ENCODE data around the gene PCBP3. TPM values are rescaled to one million over a fixed set of nuclear protein-coding genes. Genes with fewer than 3 reads are reported as not detected.
"Not testable (repeated sequence)": the region's sequence is repeated elsewhere in the genome, so short reads cannot be mapped to it uniquely, and the experiment has no call there.

PCBP3 gene
- total RNA-seq, 2 experiments from 2014 or later = 4.8 to 5.8 TPM

GRCh38 chr21:45877171-45877438 lies 233.6 kb downstream of the PCBP3 start:
- DNase-seq = no peak
- H3K27me3 Mint-ChIP-seq = peaks cover 11% of the 10 kb centered on the region
- H3K36me3 Mint-ChIP-seq (ENCODE audit: low read depth) = no peaks in the 10 kb centered on the region
- POLR2A ChIA-PET = no interaction called here
- CTCF ChIA-PET = no interaction called here
- H3K4me3 Mint-ChIP-seq = no peak overlapping the region
- peaks cover 21% of the 10 kb centered on the region for H3K4me1 Mint-ChIP-seq
- H3K9me3 Mint-ChIP-seq = no peaks in the 10 kb centered on the region
- H3K27ac Mint-ChIP-seq = no peak overlapping the region

- ChIA-PET POLR2A (no interaction called here), CTCF (no interaction called here)
Observed at GRCh38 chr21:45877821-45878469, 234.4 kb downstream of the PCBP3 start.

GRCh38 chr21:45880097-45881068 lies 236.9 kb downstream of the PCBP3 start:
- POLR2A ChIA-PET = no interaction called here
- H3K27ac Mint-ChIP-seq = no peak overlapping the region

More at GRCh38 chr21:45877821-45878469, 234.4 kb downstream of the PCBP3 start:
- H3K36me3 Mint-ChIP-seq (ENCODE audit: low read depth) = no peaks in the 10 kb centered on the region
- H3K9me3 Mint-ChIP-seq = no peaks in the 10 kb centered on the region
- peaks cover 27% of the 10 kb centered on the region for H3K4me1 Mint-ChIP-seq
- no peak for DNase-seq
- H3K27ac Mint-ChIP-seq = no peak overlapping the region
- H3K4me3 Mint-ChIP-seq = no peak overlapping the region
- peaks cover 17% of the 10 kb centered on the region for H3K27me3 Mint-ChIP-seq

GRCh38 chr21:45882645-45883044 lies 239.1 kb downstream of the PCBP3 start:
- peaks cover 20% of the 10 kb centered on the region for H3K27me3 Mint-ChIP-seq
- H3K27ac Mint-ChIP-seq = no peak overlapping the region
- H3K4me1 Mint-ChIP-seq = peaks cover 65% of the 10 kb centered on the region
- peaks cover 10% of the 10 kb centered on the region for H3K36me3 Mint-ChIP-seq (ENCODE audit: low read depth)
- POLR2A ChIA-PET = no interaction called here
- CTCF ChIA-PET = no interaction called here
- peaks cover 3% of the 10 kb centered on the region for H3K9me3 Mint-ChIP-seq
- no peak overlapping the region for H3K4me3 Mint-ChIP-seq
- no peak for DNase-seq

More at GRCh38 chr21:45880097-45881068, 236.9 kb downstream of the PCBP3 start:
- CTCF ChIA-PET = interaction anchor here (0.6 to 2.0 kb wide), 5 partner anchors 9 to 844 kb away, joined by 3 to 9 read pairs (median 3); no protein-coding TSS in a partner anchor
- no peak overlapping the region for H3K4me3 Mint-ChIP-seq
- DNase-seq = peak; percentile 81
- peaks cover 5% of the 10 kb centered on the region for H3K36me3 Mint-ChIP-seq (ENCODE audit: low read depth)
- H3K9me3 Mint-ChIP-seq = no peaks in the 10 kb centered on the region
- peaks cover 44% of the 10 kb centered on the region for H3K4me1 Mint-ChIP-seq
- peaks cover 20% of the 10 kb centered on the region for H3K27me3 Mint-ChIP-seq

GRCh38 chr21:45883090-45883489 lies 239.6 kb downstream of the PCBP3 start:
- Mint-ChIP-seq H3K27me3 (peaks cover 20% of the 10 kb centered on the region), H3K4me1 (peaks cover 68% of the 10 kb centered on the region), H3K36me3 (ENCODE audit: low read depth) (peaks cover 10% of the 10 kb centered on the region), H3K9me3 (peaks cover 3% of the 10 kb centered on the region), H3K27ac (no peak overlapping the region), H3K4me3 (no peak overlapping the region)
- no peak for DNase-seq
- CTCF ChIA-PET = no interaction called here
- POLR2A ChIA-PET = no interaction called here

- Mint-ChIP-seq H3K4me3 (peak overlapping the region; percentile 48), H3K27ac (peak overlapping the region; percentile 87), H3K9me3 (peaks cover 3% of the 10 kb centered on the region), H3K27me3 (peaks cover 35% of the 10 kb centered on the region), H3K36me3 (ENCODE audit: low read depth) (peaks cover 10% of the 10 kb centered on the region), H3K4me1 (peaks cover 76% of the 10 kb centered on the region)
- DNase-seq = no peak
- ChIA-PET POLR2A (no interaction called here), CTCF (interaction anchor here (0.6 kb wide), 1 partner anchor 122 kb away, joined by 3 read pairs; no protein-coding TSS in a partner anchor)
Observed at GRCh38 chr21:45885597-45885929, 242.0 kb downstream of the PCBP3 start.

- peaks cover 37% of the 10 kb centered on the region for H3K27me3 Mint-ChIP-seq
- peaks cover 76% of the 10 kb centered on the region for H3K4me1 Mint-ChIP-seq
- POLR2A ChIA-PET, H3K9me3 Mint-ChIP-seq: not testable (repeated sequence)
- peak overlapping the region; percentile 87 for H3K27ac Mint-ChIP-seq
- peak overlapping the region; percentile 48 for H3K4me3 Mint-ChIP-seq
- CTCF ChIA-PET = interaction anchor here (0.6 to 1.5 kb wide), 2 partner anchors 12 to 122 kb away, joined by 3 read pairs; no protein-coding TSS in a partner anchor
- DNase-seq = peak; percentile 67
- peaks cover 10% of the 10 kb centered on the region for H3K36me3 Mint-ChIP-seq (ENCODE audit: low read depth)
Observed at GRCh38 chr21:45885930-45886601, 242.5 kb downstream of the PCBP3 start.

GRCh38 chr21:45886610-45887026 lies 243.1 kb downstream of the PCBP3 start:
- ChIA-PET CTCF (interaction anchor here (1.1 to 1.5 kb wide), 2 partner anchors 13 to 408 kb away, joined by 3 read pairs; no protein-coding TSS in a partner anchor), POLR2A (no interaction called here)
- Mint-ChIP-seq H3K27me3 (peaks cover 35% of the 10 kb centered on the region), H3K4me1 (peaks cover 78% of the 10 kb centered on the region), H3K36me3 (ENCODE audit: low read depth) (peaks cover 10% of the 10 kb centered on the region), H3K4me3 (no peak overlapping the region), H3K9me3 (peaks cover 3% of the 10 kb centered on the region), H3K27ac (peak overlapping the region; percentile 87)
- no peak for DNase-seq

GRCh38 chr21:45887120-45887611 lies 243.6 kb downstream of the PCBP3 start:
- H3K27ac Mint-ChIP-seq = peak overlapping the region; percentile 11
- peaks cover 10% of the 10 kb centered on the region for H3K36me3 Mint-ChIP-seq (ENCODE audit: low read depth)
- ChIA-PET CTCF (interaction anchor here (1.1 to 1.5 kb wide), 2 partner anchors 13 to 409 kb away, joined by 3 read pairs; no protein-coding TSS in a partner anchor), POLR2A (no interaction called here)
- peaks cover 3% of the 10 kb centered on the region for H3K9me3 Mint-ChIP-seq
- peaks cover 32% of the 10 kb centered on the region for H3K27me3 Mint-ChIP-seq
- DNase-seq = no peak
- H3K4me1 Mint-ChIP-seq = peaks cover 78% of the 10 kb centered on the region
- no peak overlapping the region for H3K4me3 Mint-ChIP-seq

GRCh38 chr21:45887788-45888187 lies 244.3 kb downstream of the PCBP3 start:
- Mint-ChIP-seq H3K36me3 (ENCODE audit: low read depth) (peaks cover 10% of the 10 kb centered on the region), H3K27me3 (peaks cover 27% of the 10 kb centered on the region), H3K9me3 (peaks cover 3% of the 10 kb centered on the region), H3K4me3 (no peak overlapping the region), H3K27ac (no peak overlapping the region), H3K4me1 (peaks cover 80% of the 10 kb centered on the region)
- POLR2A ChIA-PET = no interaction called here
- CTCF ChIA-PET = interaction anchor here (1.1 to 1.5 kb wide), 2 partner anchors 14 to 410 kb away, joined by 3 read pairs; no protein-coding TSS in a partner anchor
- DNase-seq = no peak

- CTCF ChIA-PET = interaction anchor here (1.4 to 1.6 kb wide), 2 partner anchors 8 to 35 kb away, joined by 3 to 9 read pairs; no protein-coding TSS in a partner anchor
- POLR2A ChIA-PET = no interaction called here
- peaks cover 3% of the 10 kb centered on the region for H3K9me3 Mint-ChIP-seq
- H3K4me1 Mint-ChIP-seq = peaks cover 79% of the 10 kb centered on the region
- peaks cover 10% of the 10 kb centered on the region for H3K36me3 Mint-ChIP-seq (ENCODE audit: low read depth)
- H3K4me3 Mint-ChIP-seq = no peak overlapping the region
- DNase-seq = no peak
- no peak overlapping the region for H3K27ac Mint-ChIP-seq
- peaks cover 23% of the 10 kb centered on the region for H3K27me3 Mint-ChIP-seq
Observed at GRCh38 chr21:45888386-45889009, 245.0 kb downstream of the PCBP3 start.

- ChIA-PET CTCF (interaction anchor here (0.8 to 1.6 kb wide), 3 partner anchors 9 to 172 kb away, joined by 3 to 9 read pairs (median 3); no protein-coding TSS in a partner anchor), POLR2A (no interaction called here)
- Mint-ChIP-seq H3K27me3 (peaks cover 23% of the 10 kb centered on the region), H3K36me3 (ENCODE audit: low read depth) (peaks cover 9% of the 10 kb centered on the region), H3K9me3 (peaks cover 3% of the 10 kb centered on the region), H3K27ac (no peak overlapping the region), H3K4me3 (no peak overlapping the region), H3K4me1 (peaks cover 76% of the 10 kb centered on the region)
- no peak for DNase-seq
Observed at GRCh38 chr21:45889256-45889655, 245.7 kb downstream of the PCBP3 start.
